GM18861 (cell line): ENCODE results near the gene H2BK1.

ENCODE experiments used
- ATAC-seq: cut with Tn5 transposase; IDR thresholded peaks from one replicate; pipeline ENCODE4 v1.9.1; 2021; ENCODE audit not compliant: unreplicated experiment

The H2BK1 gene

GRCh38 chr7:151232917-151233701 lies 22.8 kb upstream of the H2BK1 start:
- no peak for ATAC-seq

GRCh38 chr7:151232091-151232916 lies 22.0 kb upstream of the H2BK1 start, which contains the start of gene CHPF2:
Gene CHPF2 (plus strand): TSS chr7:151232483. CDS start chr7:151234012, 1,529 bp downstream.
- peak; percentile 97 for ATAC-seq

- no peak for ATAC-seq
Observed at GRCh38 chr7:151231080-151231479, 20.8 kb upstream of the H2BK1 start.

GRCh38 chr7:151229249-151229648 lies 19.0 kb upstream of the H2BK1 start:
- ATAC-seq, result no peak

DNA sequence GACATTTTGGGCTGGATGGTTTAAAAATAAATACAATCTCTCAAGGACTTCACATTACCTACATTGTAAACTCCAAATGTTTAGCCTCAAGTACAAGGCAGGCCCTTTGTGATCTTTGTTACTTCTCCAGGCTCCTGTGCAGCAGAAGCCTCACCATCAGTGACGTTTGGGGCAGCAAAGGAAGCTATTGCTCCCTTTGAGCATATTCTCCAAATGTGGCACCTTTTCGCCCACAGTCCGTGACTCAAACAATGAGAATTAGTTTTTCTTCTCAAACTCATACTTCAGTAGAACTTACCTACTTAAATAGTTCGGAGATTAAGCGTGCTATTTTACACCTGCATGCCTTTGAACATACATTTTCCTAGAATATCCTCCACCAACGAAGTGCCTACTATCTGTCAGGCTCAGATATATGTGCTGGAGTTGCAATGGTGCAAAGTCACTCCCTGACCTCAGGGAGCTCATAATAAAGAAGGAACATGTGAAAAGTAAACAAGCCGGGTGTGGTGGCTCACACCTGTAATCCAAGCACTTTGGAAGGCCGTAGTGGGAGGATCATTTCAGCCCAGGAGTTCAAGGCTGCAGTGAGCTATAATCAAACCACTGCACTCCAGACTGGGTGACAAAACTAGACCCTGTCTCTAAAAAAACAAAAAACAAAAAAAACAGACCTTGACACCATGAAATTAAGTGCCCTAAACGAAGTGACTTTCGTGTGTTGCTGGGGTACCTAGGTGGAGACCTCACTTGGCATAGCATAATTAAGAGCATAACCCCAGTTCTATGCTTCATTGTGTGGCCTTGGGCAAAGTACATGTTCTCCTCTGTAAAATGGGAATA lies 18.0 kb upstream of the H2BK1 start:
- ATAC-seq, result no peak

- peak; percentile 100 for ATAC-seq
Observed at GRCh38 chr7:151226875-151227782, 16.8 kb upstream of the H2BK1 start, which contains the start of gene ABCF2. Gene ABCF2 (minus strand): TSS chr7:151227205. CDS start chr7:151226458, 747 bp downstream.

GRCh38 chr7:151226560-151226874 lies 16.2 kb upstream of the H2BK1 start:
- ATAC-seq, result no peak

DNA sequence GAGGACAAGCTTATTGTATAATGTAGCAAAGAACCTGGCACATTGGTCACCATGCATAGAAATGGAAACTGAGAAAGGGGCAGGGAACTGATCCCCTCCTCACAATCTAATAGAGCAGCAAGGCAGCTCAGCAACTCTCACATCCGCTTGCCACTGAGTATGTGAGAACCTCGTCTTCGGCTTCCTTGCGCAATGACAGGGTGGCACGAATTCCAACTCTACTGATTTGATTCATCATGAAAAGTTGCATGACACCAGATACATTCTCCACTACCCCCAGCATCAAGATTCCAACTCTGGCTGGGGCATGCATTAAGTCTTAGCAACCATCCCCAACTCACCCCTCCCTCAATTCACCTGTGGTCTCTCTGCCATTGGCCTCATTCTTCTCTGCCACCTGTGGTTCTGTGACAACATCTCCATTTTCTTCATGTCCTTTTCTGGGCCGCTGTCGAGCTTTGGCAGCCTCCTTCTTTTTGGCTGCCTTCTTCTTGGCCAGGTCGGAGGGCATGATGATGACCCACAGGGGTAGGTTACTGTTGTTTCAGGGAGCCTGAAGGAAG lies 15.7 kb upstream of the H2BK1 start:
- no peak for ATAC-seq

DNA sequence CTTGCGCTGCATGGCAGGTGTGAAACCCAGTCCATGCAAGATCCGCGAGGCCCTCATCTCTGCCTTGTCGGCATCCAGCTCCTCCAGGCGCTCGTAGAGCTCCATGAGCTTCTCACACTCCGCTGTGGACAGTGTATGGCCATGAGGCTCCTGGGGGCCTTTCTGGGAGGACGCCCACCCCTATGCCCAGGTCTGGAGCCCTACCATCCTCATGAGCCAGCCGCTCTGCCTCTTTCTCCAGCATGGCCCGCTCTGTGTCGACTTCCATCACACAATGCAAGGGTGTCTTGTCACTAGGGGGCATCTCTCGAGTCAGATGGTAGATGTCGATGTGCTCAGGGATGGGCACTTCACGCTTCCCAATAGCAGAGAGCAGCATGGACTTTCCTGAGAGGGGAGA lies 13.4 kb upstream of the H2BK1 start:
- ATAC-seq, result no peak

DNA sequence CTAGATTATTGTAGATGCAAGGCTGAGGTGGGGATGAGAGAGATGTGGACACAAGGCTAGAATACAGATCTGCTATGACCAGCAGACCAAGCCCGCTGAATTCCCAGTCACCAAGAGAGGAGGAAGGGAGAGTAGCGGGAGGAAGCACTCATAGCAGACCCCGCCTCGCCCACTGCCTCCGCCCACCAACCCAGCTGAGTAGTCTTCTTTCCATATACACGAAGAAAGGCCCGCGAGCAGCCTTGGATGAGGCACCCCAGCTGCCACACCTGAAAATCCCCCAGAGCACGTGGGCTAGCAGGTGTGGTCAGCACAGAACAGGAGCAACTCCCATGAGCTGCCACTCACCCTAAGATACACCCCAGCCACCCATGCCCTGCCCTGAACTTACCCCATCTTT lies 7.9 kb upstream of the H2BK1 start:
- no peak for ATAC-seq

- no peak for ATAC-seq
Observed at GRCh38 chr7:151215396-151215795, 5.1 kb upstream of the H2BK1 start.

- ATAC-seq, result no peak
Observed at GRCh38 chr7:151213826-151214225, 3.5 kb upstream of the H2BK1 start.

DNA sequence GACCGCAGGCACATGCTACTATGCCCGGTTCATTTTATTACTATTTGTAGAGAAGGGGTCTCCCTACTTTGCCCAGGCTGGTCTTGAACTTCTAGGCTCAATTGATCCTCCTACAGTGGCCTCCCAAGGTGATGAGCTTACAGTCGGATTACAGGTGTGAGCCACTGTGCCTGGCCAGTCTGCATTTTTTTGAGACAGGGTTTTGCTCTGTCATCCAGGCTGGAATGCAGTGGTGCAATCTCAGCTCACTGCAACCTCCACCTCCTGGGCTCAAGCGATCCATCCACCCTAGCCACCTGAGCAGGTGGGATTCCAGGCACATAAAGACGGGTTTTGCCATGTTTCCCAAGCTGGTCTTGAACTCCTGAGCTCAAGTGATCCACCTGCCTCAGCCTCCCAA lies 2.3 kb upstream of the H2BK1 start:
- no peak for ATAC-seq

GRCh38 chr7:151211155-151211772 lies 976 bp upstream of the H2BK1 start:
- no peak for ATAC-seq

DNA sequence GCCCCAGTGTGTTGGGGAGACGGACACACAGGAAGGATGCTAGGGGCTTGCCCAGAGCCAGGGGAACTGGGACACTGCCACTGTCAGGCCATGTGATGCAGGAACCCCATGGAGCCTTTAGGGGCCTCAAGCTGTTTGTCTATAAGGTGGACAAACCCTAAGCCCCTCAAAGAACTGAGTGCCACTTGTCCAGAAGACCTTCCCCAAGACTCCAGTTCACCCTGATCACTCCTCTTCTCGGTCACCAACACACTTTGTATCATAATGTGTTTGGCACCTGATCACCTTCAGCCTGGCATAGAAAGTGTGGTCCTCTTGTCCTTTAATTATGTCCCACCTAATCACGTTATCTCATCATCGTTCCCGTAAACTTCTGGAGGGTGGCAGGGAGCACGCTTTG lies 700 bp downstream of the H2BK1 start:
- ATAC-seq, result no peak

DNA sequence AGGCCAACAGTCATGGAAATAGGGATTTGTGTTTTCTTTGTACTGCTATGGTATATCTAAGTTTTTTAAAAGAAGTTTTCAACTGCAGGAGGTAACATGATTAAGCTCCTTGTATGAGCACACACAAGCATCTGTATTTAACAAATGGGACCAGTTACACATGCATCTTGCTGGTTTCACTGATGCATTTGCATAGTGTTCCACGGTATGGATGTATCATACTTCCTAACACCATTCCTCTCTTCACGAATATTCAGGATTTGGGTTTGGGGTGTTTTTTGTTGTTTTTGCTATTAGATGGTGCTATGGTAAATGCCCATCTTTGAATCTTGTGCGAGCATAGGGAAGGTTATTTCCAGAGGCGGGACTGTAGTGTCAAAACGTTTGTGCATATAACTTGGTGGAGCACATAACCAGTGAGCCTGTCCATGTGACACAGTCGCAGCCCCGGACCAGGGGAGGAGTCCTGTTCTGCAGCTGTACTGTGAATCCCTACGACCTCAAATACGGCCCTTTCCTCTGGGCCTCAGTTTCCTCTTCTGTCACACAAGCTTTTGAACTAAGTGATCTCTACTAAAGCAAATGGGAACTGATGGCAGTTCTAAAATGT lies 1.9 kb downstream of the H2BK1 start:
- ATAC-seq, result no peak

DNA sequence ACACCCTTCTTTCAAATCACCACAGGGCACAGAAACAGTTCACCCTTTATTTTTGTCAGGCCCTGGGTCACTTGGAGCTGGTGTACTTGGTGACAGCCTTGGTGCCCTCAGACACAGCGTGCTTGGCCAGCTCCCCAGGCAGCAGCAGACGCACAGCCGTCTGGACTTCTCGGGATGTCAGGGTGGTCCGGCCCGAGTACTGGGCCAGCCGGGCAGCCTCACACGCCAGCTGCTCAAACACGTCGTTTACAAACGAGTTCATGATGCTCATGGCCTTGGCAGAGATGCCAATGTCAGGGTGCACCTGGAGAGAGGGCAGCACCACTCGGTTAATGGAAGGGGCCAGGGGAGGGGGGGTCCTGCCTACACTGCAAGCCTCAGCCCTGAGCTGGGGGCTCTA lies 2.5 kb downstream of the H2BK1 start:
- ATAC-seq, result no peak

- no peak for ATAC-seq
Observed at GRCh38 chr7:151207315-151207714, 3.0 kb downstream of the H2BK1 start.

DNA sequence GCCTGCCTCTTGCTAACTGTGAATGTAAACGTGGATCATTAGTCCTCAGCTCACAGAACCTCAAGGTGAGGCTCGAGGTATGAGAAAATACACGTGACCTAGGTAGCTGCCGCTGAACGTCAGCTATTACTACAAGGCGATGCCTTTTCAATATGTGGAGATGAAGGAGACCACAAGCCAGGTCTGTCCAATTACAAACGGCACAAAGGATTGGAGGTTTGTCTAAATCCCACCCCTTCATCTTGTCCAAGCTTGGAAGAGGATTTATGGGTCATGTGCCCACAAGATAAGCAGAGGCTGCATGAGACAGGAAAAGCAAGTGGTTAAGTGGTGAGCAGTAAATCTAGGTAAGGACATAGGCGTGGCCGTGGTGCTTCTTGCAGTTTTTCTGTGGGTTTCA lies 3.4 kb downstream of the H2BK1 start:
- no peak for ATAC-seq
